Muscle layer of colon (tissue), 2 donors: ENCODE data around the gene FAM20A.

Source experiments
- H3K27ac ChIP-seq: one replicate; pipeline ENCODE4 v1.7.0; 2013; ENCODE audit warnings: low read depth, mild to moderate bottlenecking, low read length, moderate library complexity
- H3K27me3 ChIP-seq, 2 donors: one replicate each; pipeline ENCODE4 v1.7.0; 2013; ENCODE audit warnings: low read length in 2 of 2, mild to moderate bottlenecking in 2 of 2; ENCODE audit not compliant: insufficient read depth in 2 of 2, control insufficient read depth in 1 of 2
- H3K36me3 ChIP-seq: one replicate; pipeline ENCODE4 v1.7.0; 2013; ENCODE audit warnings: mild to moderate bottlenecking, low read length; ENCODE audit not compliant: insufficient read depth
- H3K4me1 ChIP-seq: one replicate; pipeline ENCODE4 v1.7.0; 2013; ENCODE audit warnings: mild to moderate bottlenecking, low read length; ENCODE audit not compliant: insufficient read depth
- H3K4me3 ChIP-seq, 2 donors: one replicate each; pipeline ENCODE4 v1.7.0; 2013; ENCODE audit warnings: low read length in 2 of 2, low read depth in 1 of 2, mild to moderate bottlenecking in 1 of 2, moderate library complexity in 1 of 2
- H3K9ac ChIP-seq: one replicate; pipeline ENCODE4 v1.7.0; 2013; ENCODE audit warnings: low read length
- H3K9me3 ChIP-seq: one replicate; pipeline ENCODE4 v1.7.0; 2013; ENCODE audit warnings: mild to moderate bottlenecking, low read length
- donor health status: abdominal sarcoma.
- donor health status: Adenocarcinoma of cecum.

FAM20A gene

DNA sequence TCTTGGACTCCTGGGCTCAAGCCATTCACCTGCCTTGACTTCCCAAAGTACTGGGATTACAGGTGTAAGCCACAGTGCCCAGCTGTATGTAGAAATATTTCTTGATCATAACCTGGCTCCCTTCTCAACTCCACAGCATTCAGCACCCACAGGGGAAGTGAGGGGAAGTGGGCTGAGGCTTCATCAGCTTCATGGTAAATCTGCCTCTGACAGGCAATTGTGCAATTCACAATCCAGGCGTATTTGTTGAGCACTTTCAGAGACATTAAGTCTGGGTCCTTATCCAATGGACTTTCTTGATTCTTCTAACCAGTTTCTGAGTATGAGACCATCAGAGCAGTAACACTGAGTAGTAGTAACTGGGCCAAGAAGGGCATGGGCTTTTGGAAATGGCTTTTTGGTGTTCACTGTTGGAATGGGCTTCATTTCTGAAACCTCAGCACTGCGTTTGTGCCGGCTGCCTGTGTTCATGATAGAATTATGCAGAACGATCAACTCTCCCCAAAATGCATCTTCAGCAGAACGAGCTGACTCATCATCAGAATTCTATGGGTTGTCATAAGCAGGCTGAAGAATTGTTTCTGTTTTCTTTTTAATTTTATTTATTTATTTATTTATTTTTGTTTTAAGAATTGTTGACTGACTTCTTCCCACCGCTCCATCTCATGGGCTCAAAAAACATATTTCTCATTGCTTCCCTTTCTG lies 28.9 kb downstream of the FAM20A start:
- no peaks in the 10 kb centered on the region for H3K9me3 ChIP-seq
- H3K27ac ChIP-seq: no peak overlapping the region
- no peak overlapping the region for H3K9ac ChIP-seq
- no peaks in the 10 kb centered on the region for H3K4me1 ChIP-seq
- H3K27me3 ChIP-seq: no peaks in the 10 kb centered on the region
- H3K36me3 ChIP-seq: no peaks in the 10 kb centered on the region
- H3K4me3 ChIP-seq: no peak overlapping the region

DNA sequence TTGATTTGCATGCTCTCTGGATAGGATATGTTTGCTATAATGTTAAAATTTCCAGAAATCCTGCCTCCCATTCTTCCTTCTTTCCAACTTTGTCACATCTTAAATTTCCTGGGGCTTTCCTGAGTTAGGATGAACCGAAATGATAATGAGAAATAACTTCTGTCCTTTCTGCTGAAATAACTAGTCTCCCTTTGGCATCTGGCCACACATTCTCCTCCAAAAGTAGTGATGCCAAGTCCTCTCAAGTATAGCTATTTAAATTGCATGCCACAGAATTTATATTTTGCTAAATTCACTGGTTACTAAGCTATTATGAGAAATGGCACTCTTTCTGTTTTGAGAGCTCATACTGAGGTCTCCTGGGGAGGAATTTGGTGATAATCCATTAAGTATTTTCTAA lies 30.6 kb downstream of the FAM20A start:
- Histone ChIP-seq H3K27ac (no peak overlapping the region), H3K4me1 (no peaks in the 10 kb centered on the region), H3K4me3 (no peak overlapping the region), H3K9me3 (no peaks in the 10 kb centered on the region), H3K9ac (no peak overlapping the region), H3K36me3 (no peaks in the 10 kb centered on the region), H3K27me3 (no peaks in the 10 kb centered on the region)

DNA sequence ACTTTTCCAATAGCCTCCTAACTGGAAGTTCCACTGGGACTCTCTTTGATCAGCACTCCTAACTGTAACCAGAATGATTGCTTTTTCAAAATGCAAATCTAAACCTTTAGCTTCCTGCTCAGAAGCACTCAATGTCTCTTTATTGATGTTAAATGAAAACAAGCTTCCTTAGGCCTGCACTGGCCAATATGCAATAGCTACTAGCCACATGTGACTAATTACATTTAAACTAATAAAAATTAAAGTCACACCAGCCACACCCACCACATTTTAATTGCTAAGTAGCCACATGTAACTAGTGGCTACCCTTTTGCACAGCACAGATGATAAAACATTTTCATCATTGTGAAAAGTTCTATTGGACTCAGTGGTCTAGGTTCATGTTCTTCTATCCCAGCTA lies 31.8 kb downstream of the FAM20A start:
- no peak overlapping the region for H3K9ac ChIP-seq
- no peaks in the 10 kb centered on the region for H3K27me3 ChIP-seq
- H3K9me3 ChIP-seq: no peaks in the 10 kb centered on the region
- H3K36me3 ChIP-seq: no peaks in the 10 kb centered on the region
- H3K27ac ChIP-seq: no peak overlapping the region
- no peak overlapping the region for H3K4me3 ChIP-seq
- H3K4me1 ChIP-seq: no peaks in the 10 kb centered on the region

DNA sequence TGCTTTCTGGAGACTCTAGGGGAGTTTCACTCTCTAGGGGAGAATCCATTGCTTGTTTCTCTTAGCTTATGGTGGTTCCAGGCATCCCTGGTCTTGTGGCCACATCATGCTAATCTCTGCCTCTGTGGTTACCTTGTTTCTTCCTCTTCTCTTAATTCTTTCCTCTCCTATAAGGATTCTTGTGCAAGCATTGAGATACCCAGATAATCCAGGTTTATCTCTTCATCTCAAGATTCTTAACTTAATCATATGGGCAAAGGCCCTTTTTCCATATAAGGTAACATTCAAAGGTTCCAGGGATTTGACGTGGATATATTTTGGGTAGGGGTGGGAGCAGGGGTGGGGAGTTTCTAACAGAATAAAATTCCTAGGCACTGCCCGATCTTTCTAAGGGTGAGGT lies 32.6 kb downstream of the FAM20A start:
- no peak overlapping the region for H3K27ac ChIP-seq

DNA sequence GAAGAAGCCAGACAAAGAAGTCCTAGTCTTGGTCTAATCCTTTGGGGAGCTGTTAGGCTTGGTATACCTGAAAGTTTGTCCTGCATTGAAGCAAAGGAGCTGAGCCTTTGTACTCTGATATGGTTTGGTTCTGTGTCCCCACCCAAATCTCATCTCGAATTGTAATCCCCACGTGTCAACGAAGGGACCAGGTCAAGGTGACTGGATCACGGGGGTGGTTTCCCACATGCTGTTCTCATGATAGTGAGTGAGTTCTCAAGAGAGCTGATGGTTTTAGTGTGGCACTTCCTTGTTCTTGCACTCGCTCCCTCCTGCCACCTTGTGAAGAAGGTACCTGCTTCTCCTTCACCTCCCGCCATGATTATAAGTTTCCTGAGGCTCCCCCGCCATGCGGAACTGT lies 33.6 kb downstream of the FAM20A start:
- H3K9ac ChIP-seq: no peak overlapping the region
- no peak overlapping the region for H3K27ac ChIP-seq
- H3K4me3 ChIP-seq: no peak overlapping the region
- no peaks in the 10 kb centered on the region for H3K9me3 ChIP-seq
- no peaks in the 10 kb centered on the region for H3K36me3 ChIP-seq
- H3K4me1 ChIP-seq: no peaks in the 10 kb centered on the region
- H3K27me3 ChIP-seq: no peaks in the 10 kb centered on the region

More for the DNA sequence above, 32.6 kb downstream of the FAM20A start:
- no peak overlapping the region for H3K4me3 ChIP-seq
- H3K4me1 ChIP-seq: no peaks in the 10 kb centered on the region
- no peaks in the 10 kb centered on the region for H3K27me3 ChIP-seq
- no peak overlapping the region for H3K9ac ChIP-seq
- no peaks in the 10 kb centered on the region for H3K9me3 ChIP-seq
- H3K36me3 ChIP-seq: no peaks in the 10 kb centered on the region

DNA sequence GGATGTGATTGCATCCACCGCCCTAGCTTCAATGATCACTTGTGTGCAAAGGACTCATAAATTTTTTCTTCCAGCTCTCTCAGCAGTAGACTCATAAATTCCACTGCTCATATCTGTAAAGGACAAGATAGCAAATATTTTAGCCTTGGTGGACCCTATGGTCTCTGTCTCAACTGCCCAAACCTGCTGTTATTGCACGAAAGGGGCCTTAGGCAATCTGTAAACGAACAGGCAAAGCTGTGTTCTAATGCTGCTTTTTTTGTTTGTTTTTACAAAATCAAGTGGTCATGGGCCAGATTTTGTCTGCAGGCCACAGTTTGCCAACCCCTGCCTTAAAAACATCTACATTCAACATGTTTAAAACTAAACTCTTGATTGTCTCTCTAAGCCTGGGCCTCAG lies 34.1 kb downstream of the FAM20A start:
- Histone ChIP-seq H3K9ac (no peak overlapping the region), H3K4me1 (no peaks in the 10 kb centered on the region), H3K27me3 (no peaks in the 10 kb centered on the region), H3K9me3 (no peaks in the 10 kb centered on the region), H3K27ac (no peak overlapping the region), H3K4me3 (no peak overlapping the region), H3K36me3 (no peaks in the 10 kb centered on the region)

DNA sequence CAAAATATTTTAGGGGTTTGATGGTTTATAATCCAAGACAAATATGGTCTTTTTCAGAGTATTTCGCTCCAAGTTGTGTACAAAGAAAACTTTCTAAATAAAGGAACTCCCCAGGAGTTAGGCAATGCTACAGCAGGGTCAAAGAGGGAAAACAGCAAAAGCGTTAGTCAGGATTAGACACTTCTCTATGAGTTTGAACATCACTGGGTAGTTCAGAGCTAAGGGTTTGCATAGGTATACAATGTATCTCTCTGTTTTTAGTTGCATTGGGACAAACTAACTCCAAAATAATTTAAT lies 34.8 kb downstream of the FAM20A start:
- no peak overlapping the region for H3K4me3 ChIP-seq
- H3K36me3 ChIP-seq: no peaks in the 10 kb centered on the region
- no peak overlapping the region for H3K9ac ChIP-seq
- no peak overlapping the region for H3K27ac ChIP-seq
- no peaks in the 10 kb centered on the region for H3K27me3 ChIP-seq
- H3K4me1 ChIP-seq: no peaks in the 10 kb centered on the region
- H3K9me3 ChIP-seq: no peaks in the 10 kb centered on the region

DNA sequence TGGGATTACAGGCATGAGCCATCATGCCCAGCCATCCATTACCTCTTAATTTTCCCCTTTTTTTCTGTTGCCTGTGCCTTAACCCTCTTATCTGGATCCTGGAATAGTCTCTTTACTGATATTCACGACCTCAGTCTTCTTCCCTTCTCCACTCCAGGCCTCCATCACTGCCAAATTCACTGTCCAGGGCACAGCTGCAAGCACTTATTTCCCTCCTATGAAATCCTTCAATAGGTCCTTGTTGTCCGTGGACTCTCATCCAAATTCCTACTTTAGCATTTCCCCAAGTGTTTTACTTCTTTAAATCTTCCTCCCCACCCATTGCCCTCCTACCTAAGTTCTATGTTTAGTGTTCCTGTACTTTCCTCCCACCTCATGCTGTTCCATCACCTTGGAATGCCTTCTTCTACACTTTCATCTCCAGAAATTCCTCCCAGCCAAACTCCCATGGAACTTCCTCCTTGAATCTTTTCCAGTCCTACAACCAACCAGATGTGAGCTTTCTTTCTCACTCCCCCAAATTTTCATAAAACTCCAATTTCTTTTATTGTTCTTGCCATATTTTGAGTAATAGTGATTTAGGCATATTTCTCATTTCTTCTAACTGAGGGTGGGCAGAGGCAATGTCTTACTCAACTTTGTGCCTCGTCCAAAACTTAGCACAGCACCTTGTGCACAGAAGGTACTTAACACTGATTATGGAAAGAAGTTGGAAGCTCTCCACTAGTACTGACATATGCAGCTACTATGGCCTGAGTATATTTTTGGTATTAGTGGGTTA lies 35.3 kb downstream of the FAM20A start:
- Histone ChIP-seq H3K27ac (no peak overlapping the region), H3K9me3 (no peaks in the 10 kb centered on the region), H3K4me3 (no peak overlapping the region), H3K9ac (no peak overlapping the region), H3K4me1 (no peaks in the 10 kb centered on the region), H3K27me3 (no peaks in the 10 kb centered on the region), H3K36me3 (no peaks in the 10 kb centered on the region)

DNA sequence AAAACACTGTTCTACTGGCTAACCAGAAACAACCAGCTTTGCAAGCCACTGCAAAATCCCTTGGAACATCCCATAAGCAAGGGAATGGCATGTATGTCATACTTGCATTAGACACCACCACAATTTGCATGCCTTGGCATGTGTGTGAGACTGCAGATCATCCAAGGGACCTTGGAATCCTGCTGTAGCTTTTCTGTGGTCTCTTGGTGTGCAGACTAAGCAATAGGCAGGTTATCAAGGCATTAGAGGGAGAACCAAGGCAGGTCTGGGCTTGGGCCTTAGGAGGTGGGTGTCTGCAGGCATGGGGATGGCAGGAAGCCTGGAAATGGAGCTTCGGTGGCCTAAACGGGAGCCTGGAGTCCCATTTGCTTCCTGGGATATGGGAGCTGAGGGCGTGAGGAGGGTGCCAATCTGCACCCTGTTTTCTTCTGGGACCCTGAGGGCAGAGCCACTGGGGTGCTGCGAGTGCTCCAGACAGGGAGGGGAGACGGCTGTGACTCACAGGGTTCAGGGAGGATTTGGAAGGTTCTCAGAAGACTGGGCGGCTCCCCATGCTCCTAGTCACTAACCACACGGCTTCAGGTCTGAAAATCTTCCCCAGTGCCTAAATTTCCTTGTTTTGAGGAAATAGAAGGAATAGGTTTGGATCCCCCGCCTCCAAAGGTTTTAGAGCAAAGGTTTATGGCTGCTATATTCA lies 36.6 kb downstream of the FAM20A start:
- no peak overlapping the region for H3K27ac ChIP-seq
- no peaks in the 10 kb centered on the region for H3K27me3 ChIP-seq
- no peaks in the 10 kb centered on the region for H3K9me3 ChIP-seq
- H3K36me3 ChIP-seq: no peaks in the 10 kb centered on the region
- H3K4me3 ChIP-seq: no peak overlapping the region
- no peak overlapping the region for H3K9ac ChIP-seq
- no peaks in the 10 kb centered on the region for H3K4me1 ChIP-seq

DNA sequence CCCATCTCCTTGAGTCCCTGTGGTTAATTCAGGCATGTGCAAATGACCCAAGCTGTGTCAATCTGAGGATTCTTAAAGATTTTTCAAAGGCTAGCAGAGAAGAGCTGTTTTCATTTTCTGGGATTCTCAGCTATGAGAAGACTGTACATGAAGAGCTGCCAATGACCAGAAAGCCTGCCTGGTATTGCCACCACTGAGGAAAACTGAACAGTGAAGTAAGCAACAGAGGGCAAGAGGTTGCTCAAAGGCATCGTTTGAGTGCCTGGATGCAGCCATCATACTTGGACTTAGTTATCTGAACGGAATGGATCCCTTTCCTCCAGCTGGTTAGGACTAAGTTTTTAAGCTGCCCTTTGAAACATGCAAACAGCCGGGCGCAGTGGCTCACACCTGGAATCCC lies 38.4 kb downstream of the FAM20A start:
- Histone ChIP-seq H3K9me3 (no peaks in the 10 kb centered on the region), H3K9ac (no peak overlapping the region), H3K27ac (no peak overlapping the region), H3K4me1 (no peaks in the 10 kb centered on the region), H3K4me3 (no peak overlapping the region), H3K36me3 (no peaks in the 10 kb centered on the region), H3K27me3 (no peaks in the 10 kb centered on the region)

DNA sequence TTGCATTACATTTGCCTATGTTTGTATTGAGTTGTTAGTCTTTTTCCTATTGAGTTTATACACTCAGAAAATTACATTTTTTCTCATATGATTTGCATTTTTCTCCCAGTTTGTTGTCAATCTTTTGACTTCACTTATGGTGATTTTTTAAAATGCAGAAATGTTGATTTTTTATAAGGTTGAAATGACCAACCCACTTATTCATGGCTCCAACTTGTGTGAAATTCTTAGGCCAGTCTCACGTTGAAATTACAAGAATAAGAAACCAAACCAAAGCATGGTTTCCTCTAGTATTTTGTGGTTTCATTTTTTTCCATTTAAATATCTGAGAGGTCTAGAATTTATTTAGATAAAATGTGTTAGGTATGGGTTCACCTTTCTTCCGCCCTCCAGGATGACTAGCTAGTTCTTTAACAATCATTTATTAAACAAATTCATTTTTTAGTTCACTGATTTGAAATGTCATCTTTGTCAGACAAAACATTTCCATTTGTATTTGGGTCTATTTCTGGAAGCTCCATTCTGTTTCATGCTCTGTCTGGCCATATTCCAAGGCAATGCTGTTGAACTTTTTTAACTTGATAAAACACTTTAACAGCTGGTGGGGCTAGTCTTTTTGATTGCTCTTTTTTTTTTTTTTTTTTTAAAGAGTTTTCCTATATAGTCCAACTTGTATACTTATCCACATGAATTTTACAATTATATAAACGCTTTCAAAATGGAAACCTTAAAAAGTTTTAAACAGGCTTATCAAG lies 40.0 kb downstream of the FAM20A start:
- H3K4me1 ChIP-seq: no peaks in the 10 kb centered on the region
- H3K36me3 ChIP-seq: no peaks in the 10 kb centered on the region
- H3K27me3 ChIP-seq: no peaks in the 10 kb centered on the region
- H3K9ac ChIP-seq: no peak overlapping the region
- no peak overlapping the region for H3K4me3 ChIP-seq
- no peak overlapping the region for H3K27ac ChIP-seq
- no peaks in the 10 kb centered on the region for H3K9me3 ChIP-seq
